Spleen (tissue), 11 donors: ENCODE data around the gene BACH2. TPM values are rescaled to one million over a fixed set of nuclear protein-coding genes. Genes with fewer than 3 reads are reported as not detected.
A peak's percentile ranks its signal among the peaks of the same experiment; 100 is the strongest.
"Not testable (repeated sequence)": the region's sequence is repeated elsewhere in the genome, so short reads cannot be mapped to it uniquely, and the experiment has no call there.

ENCODE experiments used
- DNase-seq: peaks from one replicate; pipeline ENCODE4 v3.0.0-alpha.2; 2020
- H3K27ac ChIP-seq, 8 donors: fragments of 200-600 bp; sonication (generic) in 7 of 8; 1 replicate in 4 of 8; 2 replicates in 4 of 8; pipeline versions ENCODE4 v1.5.0 to v1.8.0; 2016 to 2021; ENCODE audit warnings: inconsistent platforms in 4 of 8, mild to moderate bottlenecking in 4 of 8, moderate library complexity in 1 of 8
- H3K27me3 ChIP-seq, 7 donors: fragments of 200-600 bp; sonication (generic) in 6 of 7; replicated peaks in 1 of 7; 1 replicate in 4 of 7; 2 replicates in 3 of 7; pipeline versions ENCODE4 v1.5.0 to v1.8.0; 2016 to 2021; ENCODE audit warnings: inconsistent platforms in 3 of 7, mild to moderate bottlenecking in 1 of 7
- H3K36me3 ChIP-seq, 6 donors: fragments of 200-600 bp; sonication (generic) in 5 of 6; 1 replicate in 4 of 6; 2 replicates in 2 of 6; pipeline versions ENCODE4 v1.5.0 to v1.8.0; 2016 to 2021; ENCODE audit warnings: inconsistent platforms in 2 of 6
- H3K4me1 ChIP-seq, 6 donors: fragments of 200-600 bp; sonication (generic) in 5 of 6; 1 replicate in 3 of 6; 2 replicates in 3 of 6; pipeline versions ENCODE4 v1.5.0 to v1.8.0; 2016 to 2021; ENCODE audit warnings: inconsistent platforms in 3 of 6
- H3K4me3 ChIP-seq, 8 donors: fragments of 200-600 bp; sonication (generic) in 7 of 8; 1 replicate in 4 of 8; 2 replicates in 4 of 8; pipeline versions ENCODE4 v1.5.0 to v1.8.0; 2016 to 2021; ENCODE audit warnings: inconsistent platforms in 4 of 8, mild to moderate bottlenecking in 4 of 8, moderate library complexity in 2 of 8
- H3K9me3 ChIP-seq, 8 donors: fragments of 200-600 bp; sonication (generic) in 7 of 8; 1 replicate in 4 of 8; 2 replicates in 4 of 8; pipeline versions ENCODE4 v1.5.0 to v1.8.0; 2016 to 2021; ENCODE audit warnings: inconsistent platforms in 4 of 8
- CTCF ChIP-seq, 11 experiments: fragments of 200-600 bp in 7 of 11; fragments of 450-650 bp in 4 of 11; sonication (generic) in 4 of 11; IDR thresholded peaks in 8 of 11; conservative IDR thresholded peaks in 3 of 11; 1 replicate in 7 of 11; 2 replicates in 4 of 11; pipeline versions ENCODE4 v1.4.0 to v1.8.0; 2016 to 2021; ENCODE audit warnings: antibody characterized with exemption in 11 of 11, inconsistent platforms in 4 of 11, mild to moderate bottlenecking in 1 of 11
- POLR2A ChIP-seq, 3 donors: fragments of 450-650 bp; IDR thresholded peaks; one replicate each; pipeline ENCODE4 v1.5.1; 2017; ENCODE audit warnings: antibody characterized with exemption in 3 of 3, mild to moderate bottlenecking in 1 of 3
- POLR2AphosphoS5 ChIP-seq, 3 donors: sonication (generic); formaldehyde crosslinking; IDR thresholded peaks; one replicate each; pipeline ENCODE4 v1.5.1; 2017; ENCODE audit warnings: antibody characterized with exemption in 3 of 3
- WGBS, 5 donors: extraction: QIAGEN DNeasy Blood & Tissue Kit in 3 of 5; methylation state at CpG; one replicate each; pipeline versions ENCODE4 v1.1.5 to v1.1.7; 2013 to 2018; 5-methylcytosine and 5-hydroxymethylcytosine counted together
- intact Hi-C: fragments of 100-400 bp; cut with DNase I; formaldehyde crosslinking; loops from one replicate; pipeline ENCODE4 v1.15.0; 2023; ENCODE audit warnings: low total_unique reads
- polyA plus RNA-seq, 3 donors: library from polyadenylated mRNA; stranded (reverse); fragments of 200-250 nt; gene quantifications; one replicate each; pipeline ENCODE4 v1.2.1, GENCODE V29; 2013
- total RNA-seq, 7 donors: library from RNA; depleted of rRNA in 3 of 7; stranded (reverse); fragments of >200 nt in 3 of 7; fragmentation: NEBNext Ultra II Directional in 4 of 7; extraction: Animal tissue kit (Norgen Biotek cat#: 25700) in 4 of 7; gene quantifications; one replicate each; pipeline versions ENCODE4 v1.1.0 to v1.2.1, GENCODE V29; 2016 to 2021
- donor health status: healthy with polysubstance abuse.
- donor health status: DM: no; HTN: no; CAD: no; lungs with moderate emphysema.
- donor health status: DM: no; HTN: no; CAD: no.
- donor health status: Bipolar disorder and iron deficiency.
- donor health status: healthy.
- donor health status: DM: no; HTN: no; CAD: no.
- donor health status: DM: yes; HTN: yes; CAD: no.

Gene BACH2
- total and polyA plus RNA-seq, 10 donors = 3.0 to 53.8 (median 32.3) TPM

GRCh38 chr6:89974834-89975233, 321.8 kb downstream of the BACH2 start:
- DNase-seq = no peak
- Histone ChIP-seq H3K9me3 (no peaks in the 10 kb centered on the region), H3K4me1 (peaks cover 0 to 21% (median 5%) of the 10 kb centered on the region in 6 donors), H3K27ac (no peak overlapping the region), H3K27me3 (no peaks in the 10 kb centered on the region), H3K4me3 (no peak overlapping the region), H3K36me3 (peaks cover 0 to 27% (median 0%) of the 10 kb centered on the region in 6 donors)
- TF ChIP-seq POLR2A (IDR thresholded peaks at IDR 0.05) (no peak), CTCF (IDR thresholded peaks at IDR 0.05 in 8 of 11, conservative IDR thresholded peaks at IDR 0.05 in 3 of 11) (no peak), POLR2AphosphoS5 (IDR thresholded peaks at IDR 0.05) (no peak)
- WGBS, 5 donors = 88 to 96% (median 94%) methylated on average over 3 of the region's 3 CpGs
- intact Hi-C loops = no loop called here

GRCh38 chr6:89972025-89972381, 324.6 kb downstream of the BACH2 start:
- peaks cover 0 to 10% (median 0%) of the 10 kb centered on the region in 6 donors for H3K4me1 ChIP-seq
- no peak for DNase-seq
- intact Hi-C loops = no loop called here

GRCh38 chr6:89971338-89972024, 325.2 kb downstream of the BACH2 start:
- H3K27ac ChIP-seq, H3K27me3 ChIP-seq, DNase-seq, H3K4me1 ChIP-seq, H3K4me3 ChIP-seq, H3K9me3 ChIP-seq, intact Hi-C loops: not testable (repeated sequence)
- 88 to 91% (median 90%) methylated on average over 9 of the region's 9 CpGs for WGBS, 5 donors
- peaks cover 0 to 30% (median 0%) of the 10 kb centered on the region in 6 donors for H3K36me3 ChIP-seq

More at GRCh38 chr6:89972025-89972381, 324.6 kb downstream of the BACH2 start:
- no peak overlapping the region for H3K4me3 ChIP-seq
- no peak overlapping the region for H3K27ac ChIP-seq
- TF ChIP-seq POLR2AphosphoS5 (IDR thresholded peaks at IDR 0.05) = peak in 1 of 3 donors; percentile 22
- TF ChIP-seq POLR2A (IDR thresholded peaks at IDR 0.05) = no peak
- peaks cover 0 to 30% (median 0%) of the 10 kb centered on the region in 6 donors for H3K36me3 ChIP-seq
- H3K9me3 ChIP-seq = no peaks in the 10 kb centered on the region
- H3K27me3 ChIP-seq = no peaks in the 10 kb centered on the region
- WGBS, 5 donors = 89 to 97% (median 92%) methylated on average over 9 of the region's 9 CpGs

- intact Hi-C loops = no loop called here
- no peaks in the 10 kb centered on the region for H3K27me3 ChIP-seq
- TF ChIP-seq CTCF (IDR thresholded peaks at IDR 0.05 in 8 of 11, conservative IDR thresholded peaks at IDR 0.05 in 3 of 11) (peak; percentile 27 to 75 (median 51)), POLR2A (IDR thresholded peaks at IDR 0.05) (no peak), POLR2AphosphoS5 (IDR thresholded peaks at IDR 0.05) (no peak)
- H3K4me3 ChIP-seq = no peak overlapping the region
- H3K9me3 ChIP-seq = no peaks in the 10 kb centered on the region
- no peak overlapping the region for H3K27ac ChIP-seq
- DNase-seq = no peak
- WGBS, 5 donors = 42 to 48% (median 45%) methylated on average over 8 of the region's 8 CpGs
- peaks cover 0 to 28% (median 0%) of the 10 kb centered on the region in 6 donors for H3K36me3 ChIP-seq
- peaks cover 0 to 10% (median 0%) of the 10 kb centered on the region in 6 donors for H3K4me1 ChIP-seq
Measured at GRCh38 chr6:89970609-89971337, 325.9 kb downstream of the BACH2 start.

GRCh38 chr6:89970072-89970471, 326.6 kb downstream of the BACH2 start:
- TF ChIP-seq POLR2A (IDR thresholded peaks at IDR 0.05) (no peak), POLR2AphosphoS5 (IDR thresholded peaks at IDR 0.05) (no peak)
- 88 to 95% (median 92%) methylated on average over 7 of the region's 7 CpGs for WGBS, 5 donors
- DNase-seq = no peak
- H3K27ac ChIP-seq = no peak overlapping the region
- intact Hi-C loops = no loop called here
- no peak overlapping the region for H3K4me3 ChIP-seq
- H3K9me3 ChIP-seq = no peaks in the 10 kb centered on the region
- peaks cover 0 to 24% (median 0%) of the 10 kb centered on the region in 6 donors for H3K36me3 ChIP-seq
- no peaks in the 10 kb centered on the region for H3K27me3 ChIP-seq
- H3K4me1 ChIP-seq = peaks cover 0 to 10% (median 0%) of the 10 kb centered on the region in 6 donors
